ENCODE results near the gene TMSB15B.

DNA sequence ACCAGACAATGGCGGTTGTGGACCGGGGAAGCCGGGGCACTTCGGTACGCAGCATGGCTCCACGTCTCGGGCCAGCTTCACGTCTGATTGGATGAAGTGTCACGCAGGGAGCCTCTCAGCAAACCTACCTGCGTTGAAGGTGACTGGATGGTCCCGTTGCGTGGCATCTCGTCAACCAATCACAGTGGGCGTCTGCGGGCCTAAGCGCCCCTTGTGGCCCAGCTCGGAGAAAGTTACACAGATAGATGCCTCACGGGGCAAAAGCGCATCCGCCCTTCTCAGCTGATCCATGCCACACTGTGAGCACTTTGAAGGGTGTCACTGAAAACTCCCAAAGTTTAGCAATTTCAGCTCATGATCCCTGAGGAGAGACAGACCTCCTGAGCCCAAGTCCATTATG is 51.2 kb downstream of the TMSB15B start, which contains the start of gene H2BW1:
- TF ChIP-seq, protein P1, sequence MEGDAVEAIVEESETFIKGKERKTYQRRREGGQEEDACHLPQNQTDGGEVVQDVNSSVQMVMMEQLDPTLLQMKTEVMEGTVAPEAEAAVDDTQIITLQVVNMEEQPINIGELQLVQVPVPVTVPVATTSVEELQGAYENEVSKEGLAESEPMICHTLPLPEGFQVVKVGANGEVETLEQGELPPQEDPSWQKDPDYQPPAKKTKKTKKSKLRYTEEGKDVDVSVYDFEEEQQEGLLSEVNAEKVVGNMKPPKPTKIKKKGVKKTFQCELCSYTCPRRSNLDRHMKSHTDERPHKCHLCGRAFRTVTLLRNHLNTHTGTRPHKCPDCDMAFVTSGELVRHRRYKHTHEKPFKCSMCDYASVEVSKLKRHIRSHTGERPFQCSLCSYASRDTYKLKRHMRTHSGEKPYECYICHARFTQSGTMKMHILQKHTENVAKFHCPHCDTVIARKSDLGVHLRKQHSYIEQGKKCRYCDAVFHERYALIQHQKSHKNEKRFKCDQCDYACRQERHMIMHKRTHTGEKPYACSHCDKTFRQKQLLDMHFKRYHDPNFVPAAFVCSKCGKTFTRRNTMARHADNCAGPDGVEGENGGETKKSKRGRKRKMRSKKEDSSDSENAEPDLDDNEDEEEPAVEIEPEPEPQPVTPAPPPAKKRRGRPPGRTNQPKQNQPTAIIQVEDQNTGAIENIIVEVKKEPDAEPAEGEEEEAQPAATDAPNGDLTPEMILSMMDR (optimal IDR thresholded peaks at IDR 0.05 in 1 of 3, IDR thresholded peaks at IDR 0.05 in 1 of 3, conservative IDR thresholded peaks at IDR 0.05 in 1 of 3; ENCODE audit: extremely low read depth in 1 of 3, insufficient read depth in 2 of 3, low read length in 3 of 3) = no peak
- TF ChIP-seq EZH2 (IDR thresholded peaks at IDR 0.05; ENCODE audit: low read length) = no peak
